Measurements from ENCODE around the gene SCO2. TPM values are rescaled to one million over a fixed set of nuclear protein-coding genes. Genes with fewer than 3 reads are reported as not detected.

SCO2 gene
- total RNA-seq, 1 donor from 2014 or later: 1.8 TPM

GRCh38 chr22:50505276-50505775 is 20.1 kb downstream of the SCO2 start:
- Histone ChIP-seq H3K27ac (ENCODE audit: low read depth, low read length) (no peak overlapping the region), H3K79me2 (ENCODE audit: insufficient read depth, low read length) (peaks cover 47% of the 10 kb centered on the region), H3K9ac (ENCODE audit: low read length) (no peak overlapping the region), H3K27me3 (ENCODE audit: insufficient read depth, low read length) (no peaks in the 10 kb centered on the region), H3K4me2 (ENCODE audit: low read length) (no peak overlapping the region), H2AFZ (ENCODE audit: low read depth, low read length) (no peak overlapping the region), H4K20me1 (ENCODE audit: insufficient read depth, low read length) (peaks cover 26% of the 10 kb centered on the region), H3K4me1 (ENCODE audit: insufficient read depth, low read length) (peaks cover 14% of the 10 kb centered on the region), H3K36me3 (ENCODE audit: insufficient read depth, low read length) (peaks cover 4% of the 10 kb centered on the region), H3K4me3 (ENCODE audit: insufficient read depth, low read depth, low read length) (no peak overlapping the region), H3K9me3 (ENCODE audit: insufficient read depth, low read depth, low read length) (no peaks in the 10 kb centered on the region)
- Mint-ChIP-seq H3K27ac (ENCODE audit: unreplicated experiment) (no peak overlapping the region), H3K36me3 (ENCODE audit: low read depth, unreplicated experiment) (no peaks in the 10 kb centered on the region), H3K4me3 (ENCODE audit: unreplicated experiment) (no peak overlapping the region), H3K27me3 (ENCODE audit: low read depth, unreplicated experiment) (no peaks in the 10 kb centered on the region), H3K4me1 (ENCODE audit: low read depth, unreplicated experiment) (peaks cover 2% of the 10 kb centered on the region), H3K9me3 (ENCODE audit: unreplicated experiment) (no peaks in the 10 kb centered on the region)
- FAIRE-seq (no peak), DNase-seq (ENCODE audit: low read depth) (no peak)
- TF ChIP-seq EZH2 (IDR thresholded peaks at IDR 0.05; ENCODE audit: insufficient read depth, low read length) (no peak), CTCF (IDR thresholded peaks at IDR 0.05; ENCODE audit: insufficient read depth, low read depth, low read length) (no peak)

GRCh38 chr22:50504369-50505211 is 20.8 kb downstream of the SCO2 start:
- Histone ChIP-seq H3K27ac (ENCODE audit: low read depth, low read length) (no peak overlapping the region), H3K9me3 (ENCODE audit: insufficient read depth, low read depth, low read length) (no peaks in the 10 kb centered on the region), H3K9ac (ENCODE audit: low read length) (no peak overlapping the region), H3K4me3 (ENCODE audit: insufficient read depth, low read depth, low read length) (no peak overlapping the region), H3K4me2 (ENCODE audit: low read length) (no peak overlapping the region), H3K36me3 (ENCODE audit: insufficient read depth, low read length) (peaks cover 4% of the 10 kb centered on the region), H3K79me2 (ENCODE audit: insufficient read depth, low read length) (peaks cover 40% of the 10 kb centered on the region), H2AFZ (ENCODE audit: low read depth, low read length) (no peak overlapping the region), H3K4me1 (ENCODE audit: insufficient read depth, low read length) (peaks cover 14% of the 10 kb centered on the region), H4K20me1 (ENCODE audit: insufficient read depth, low read length) (peaks cover 26% of the 10 kb centered on the region), H3K27me3 (ENCODE audit: insufficient read depth, low read length) (no peaks in the 10 kb centered on the region)
- no peak for TF ChIP-seq CTCF (IDR thresholded peaks at IDR 0.05; ENCODE audit: insufficient read depth, low read depth, low read length)
- no peak for TF ChIP-seq EZH2 (IDR thresholded peaks at IDR 0.05; ENCODE audit: insufficient read depth, low read length)
- DNase-seq (ENCODE audit: low read depth) (no peak), FAIRE-seq (no peak)
- peaks cover 2% of the 10 kb centered on the region for H3K4me1 Mint-ChIP-seq (ENCODE audit: low read depth, unreplicated experiment)
- no peaks in the 10 kb centered on the region for H3K9me3 Mint-ChIP-seq (ENCODE audit: unreplicated experiment)
- no peak overlapping the region for H3K27ac Mint-ChIP-seq (ENCODE audit: unreplicated experiment)
- H3K4me3 Mint-ChIP-seq (ENCODE audit: unreplicated experiment): no peak overlapping the region
- no peaks in the 10 kb centered on the region for H3K27me3 Mint-ChIP-seq (ENCODE audit: low read depth, unreplicated experiment)
- H3K36me3 Mint-ChIP-seq (ENCODE audit: low read depth, unreplicated experiment): no peaks in the 10 kb centered on the region
